GM12878 (cell line): ENCODE data around the gene USP4.

Source experiments
- EZH2 ChIP-seq: IDR thresholded peaks from 2 replicates; pipeline ENCODE4 v1.6.1; 2012; ENCODE audit warnings: low read depth, mild to moderate bottlenecking, control low read depth, inconsistent platforms, low read length, borderline replicate concordance; ENCODE audit not compliant: control insufficient read depth
- TF ChIP-seq, protein P1 (sequence below): fragments of 150-350 bp; IDR thresholded peaks from 2 replicates; pipeline ENCODE4 v1.6.1; 2016; ENCODE audit warnings: low read depth, low read length

DNA sequence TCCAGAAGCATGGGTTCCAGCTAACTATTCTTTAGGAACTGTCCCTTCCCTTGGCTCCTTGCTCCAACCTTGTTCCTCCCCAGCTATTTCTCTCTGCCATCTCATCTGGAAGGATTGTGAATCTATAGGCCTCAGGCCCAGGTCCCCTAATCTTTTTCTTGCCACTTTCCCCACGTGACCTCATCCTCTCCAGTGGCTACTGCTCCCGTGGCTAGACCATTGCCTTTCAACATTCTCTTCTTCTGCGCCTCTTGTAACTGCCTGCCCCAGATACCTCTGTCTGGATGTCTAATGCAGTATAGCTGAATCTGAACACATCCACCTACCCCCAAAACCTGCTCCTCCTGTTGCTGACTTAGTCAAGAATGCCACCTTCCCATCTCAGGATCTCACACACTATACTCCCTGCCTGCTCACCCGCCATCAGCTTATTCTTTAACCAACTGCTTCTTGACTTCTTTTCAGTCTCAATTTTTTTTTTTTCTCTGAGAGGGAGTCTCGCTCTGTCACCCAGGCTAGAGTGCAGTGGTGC is 13.1 kb upstream of the USP4 start:
- TF ChIP-seq EZH2 = no peak
- TF ChIP-seq, protein P1, sequence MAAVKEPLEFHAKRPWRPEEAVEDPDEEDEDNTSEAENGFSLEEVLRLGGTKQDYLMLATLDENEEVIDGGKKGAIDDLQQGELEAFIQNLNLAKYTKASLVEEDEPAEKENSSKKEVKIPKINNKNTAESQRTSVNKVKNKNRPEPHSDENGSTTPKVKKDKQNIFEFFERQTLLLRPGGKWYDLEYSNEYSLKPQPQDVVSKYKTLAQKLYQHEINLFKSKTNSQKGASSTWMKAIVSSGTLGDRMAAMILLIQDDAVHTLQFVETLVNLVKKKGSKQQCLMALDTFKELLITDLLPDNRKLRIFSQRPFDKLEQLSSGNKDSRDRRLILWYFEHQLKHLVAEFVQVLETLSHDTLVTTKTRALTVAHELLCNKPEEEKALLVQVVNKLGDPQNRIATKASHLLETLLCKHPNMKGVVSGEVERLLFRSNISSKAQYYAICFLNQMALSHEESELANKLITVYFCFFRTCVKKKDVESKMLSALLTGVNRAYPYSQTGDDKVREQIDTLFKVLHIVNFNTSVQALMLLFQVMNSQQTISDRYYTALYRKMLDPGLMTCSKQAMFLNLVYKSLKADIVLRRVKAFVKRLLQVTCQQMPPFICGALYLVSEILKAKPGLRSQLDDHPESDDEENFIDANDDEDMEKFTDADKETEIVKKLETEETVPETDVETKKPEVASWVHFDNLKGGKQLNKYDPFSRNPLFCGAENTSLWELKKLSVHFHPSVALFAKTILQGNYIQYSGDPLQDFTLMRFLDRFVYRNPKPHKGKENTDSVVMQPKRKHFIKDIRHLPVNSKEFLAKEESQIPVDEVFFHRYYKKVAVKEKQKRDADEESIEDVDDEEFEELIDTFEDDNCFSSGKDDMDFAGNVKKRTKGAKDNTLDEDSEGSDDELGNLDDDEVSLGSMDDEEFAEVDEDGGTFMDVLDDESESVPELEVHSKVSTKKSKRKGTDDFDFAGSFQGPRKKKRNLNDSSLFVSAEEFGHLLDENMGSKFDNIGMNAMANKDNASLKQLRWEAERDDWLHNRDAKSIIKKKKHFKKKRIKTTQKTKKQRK = no peak
